Uterus (tissue), 2 donors: Measurements from ENCODE around the gene PLLP.

Experiments used
- CTCF ChIP-seq, 4 experiments: fragments of 200-600 bp in 2 of 4; fragments of 450-650 bp in 2 of 4; sonication (generic) in 2 of 4; IDR thresholded peaks; one replicate each; pipeline ENCODE4 v1.5.1; 2016 to 2019; ENCODE audit warnings: antibody characterized with exemption in 4 of 4, mild to moderate bottlenecking in 2 of 4, moderate library complexity in 1 of 4
- POLR2A ChIP-seq, 2 donors: fragments of 450-650 bp; IDR thresholded peaks; one replicate each; pipeline ENCODE4 v1.6.1; 2016; ENCODE audit warnings: antibody characterized with exemption in 2 of 2, mild to moderate bottlenecking in 1 of 2, moderate library complexity in 1 of 2

- TF ChIP-seq CTCF (IDR thresholded peaks at IDR 0.05) (no peak), POLR2A (IDR thresholded peaks at IDR 0.05) (no peak)
Observed at GRCh38 chr16:57297856-57298255, 13.4 kb upstream of the PLLP start.
